Liver (tissue), 9 donors: ENCODE data around the gene SPP1. TPM values are rescaled to one million over a fixed set of nuclear protein-coding genes. Genes with fewer than 3 reads are reported as not detected.

Experiments
- DNase-seq: peaks from one replicate; pipeline ENCODE4 v3.0.0-alpha.2; 2017; ENCODE audit warnings: low spot score
- H3K27ac ChIP-seq, 2 donors: one replicate each; pipeline ENCODE4 v1.7.0; 2013; ENCODE audit warnings: inconsistent platforms in 2 of 2, low read length in 2 of 2, control low read depth in 1 of 2, low read depth in 1 of 2, mild to moderate bottlenecking in 1 of 2
- H3K27me3 ChIP-seq, 4 donors: one replicate each; pipeline versions ENCODE4 v1.6.1 to v1.7.0; 2013; ENCODE audit warnings: low read length in 3 of 4, inconsistent platforms in 1 of 4, mild to moderate bottlenecking in 1 of 4, moderate library complexity in 1 of 4; ENCODE audit not compliant: control insufficient read depth in 4 of 4, insufficient read depth in 4 of 4
- H3K36me3 ChIP-seq, 4 donors: one replicate each; pipeline versions ENCODE4 v1.6.1 to v1.7.0; 2013; ENCODE audit warnings: low read length in 3 of 4, mild to moderate bottlenecking in 3 of 4, low read depth in 1 of 4, moderate library complexity in 1 of 4; ENCODE audit not compliant: control insufficient read depth in 4 of 4, insufficient read depth in 3 of 4
- H3K4me1 ChIP-seq, 4 donors: one replicate each; pipeline versions ENCODE4 v1.6.1 to v1.7.0; 2013; ENCODE audit warnings: low read length in 3 of 4, mild to moderate bottlenecking in 3 of 4, moderate library complexity in 1 of 4; ENCODE audit not compliant: control insufficient read depth in 4 of 4, insufficient read depth in 4 of 4
- H3K4me3 ChIP-seq, 3 donors: one replicate each; pipeline versions ENCODE4 v1.6.1 to v1.7.0; 2013; ENCODE audit warnings: low read length in 3 of 3, control low read depth in 1 of 3, low read depth in 1 of 3, mild to moderate bottlenecking in 1 of 3
- H3K9ac ChIP-seq, 2 donors: one replicate each; pipeline ENCODE4 v1.7.0; 2013; ENCODE audit warnings: low read length in 2 of 2, mild to moderate bottlenecking in 2 of 2, moderate library complexity in 2 of 2, control low read depth in 1 of 2, low read depth in 1 of 2
- H3K9me3 ChIP-seq, 4 donors: one replicate each; pipeline versions ENCODE4 v1.6.1 to v1.7.0; 2013; ENCODE audit warnings: low read length in 3 of 4; ENCODE audit not compliant: control insufficient read depth in 4 of 4
- ATF3 ChIP-seq: IDR thresholded peaks from 2 replicates; pipeline ENCODE4 v1.6.1; 2016; ENCODE audit warnings: antibody characterized with exemption
- CTCF ChIP-seq: fragments of 150-350 bp; IDR thresholded peaks from 2 replicates; pipeline ENCODE4 v1.5.1; 2017; ENCODE audit warnings: improper control_type of control experiment, low read depth, low read length; ENCODE audit not compliant: missing input control
- EGR1 ChIP-seq, 2 donors: IDR thresholded peaks; 2 replicates each; pipeline ENCODE4 v1.6.1; 2016 to 2018; ENCODE audit warnings: antibody characterized with exemption in 2 of 2, low read depth in 2 of 2
- FOXA1 ChIP-seq: IDR thresholded peaks from 2 replicates; pipeline ENCODE4 v1.6.1; 2016; ENCODE audit warnings: antibody characterized with exemption
- GABPA ChIP-seq, 2 donors: IDR thresholded peaks in 1 of 2; conservative IDR thresholded peaks in 1 of 2; 2 replicates each; pipeline ENCODE4 v1.6.1; 2016; ENCODE audit warnings: antibody characterized with exemption in 2 of 2, mild to moderate bottlenecking in 1 of 2, moderate library complexity in 1 of 2
- HNF4A ChIP-seq, 2 donors: conservative IDR thresholded peaks; 2 replicates each; pipeline ENCODE4 v1.6.1; 2016; ENCODE audit warnings: antibody characterized with exemption in 2 of 2, mild to moderate bottlenecking in 2 of 2
- HNF4G ChIP-seq: IDR thresholded peaks from 2 replicates; pipeline ENCODE4 v1.6.1; 2016; ENCODE audit warnings: antibody characterized with exemption
- NR2F2 ChIP-seq: IDR thresholded peaks from 2 replicates; pipeline ENCODE4 v1.6.1; 2016; ENCODE audit warnings: antibody characterized with exemption
- RAD21 ChIP-seq, 2 donors: IDR thresholded peaks; 2 replicates each; pipeline ENCODE4 v1.6.1; 2016; ENCODE audit warnings: antibody characterized with exemption in 2 of 2, mild to moderate bottlenecking in 2 of 2
- RXRA ChIP-seq, 2 donors: IDR thresholded peaks; 2 replicates each; pipeline ENCODE4 v1.6.1; 2017 to 2018; ENCODE audit warnings: antibody characterized with exemption in 2 of 2, mild to moderate bottlenecking in 1 of 2
- SP1 ChIP-seq: IDR thresholded peaks from 2 replicates; pipeline ENCODE4 v1.6.1; 2018; ENCODE audit warnings: antibody characterized with exemption, mild to moderate bottlenecking
- TAF1 ChIP-seq: conservative IDR thresholded peaks from 2 replicates; pipeline ENCODE4 v1.6.1; 2016; ENCODE audit warnings: antibody characterized with exemption, mild to moderate bottlenecking
- YY1 ChIP-seq: IDR thresholded peaks from 2 replicates; pipeline ENCODE4 v1.6.1; 2016; ENCODE audit warnings: antibody characterized with exemption, mild to moderate bottlenecking
- WGBS: extraction: QIAGEN DNeasy Blood & Tissue Kit; methylation state at CpG from one replicate; pipeline ENCODE4 v1.1.7; 2013; 5-methylcytosine and 5-hydroxymethylcytosine counted together
- polyA plus RNA-seq, 2 donors: library from polyadenylated mRNA; stranded (reverse) in 1 of 2; unstranded in 1 of 2; fragments of 200-250 nt in 1 of 2; fragments of >200 nt in 1 of 2; fragmentation: Nextera tagmentation in 1 of 2; extraction: Ambion mirVana in 1 of 2; gene quantifications; one replicate each; pipeline versions ENCODE4 v1.2.1 to v1.2.3, GENCODE V29; 2013 to 2015
- total RNA-seq, 2 donors: library from RNA; depleted of rRNA; stranded (reverse); fragments of >200 nt; gene quantifications; one replicate each; pipeline ENCODE4 v1.2.3, GENCODE V29; 2014
- TF ChIP-seq, protein P1 (sequence below): IDR thresholded peaks from 2 replicates; pipeline ENCODE4 v1.6.1; 2016; ENCODE audit warnings: antibody characterized with exemption
- TF ChIP-seq, protein P2 (sequence below): IDR thresholded peaks from 2 replicates; pipeline ENCODE4 v1.6.1; 2016; ENCODE audit warnings: antibody characterized with exemption
- donor health status: healthy.
- donor health status: healthy.
- donor health status: healthy.
- donor health status: healthy.
- donor health status: healthy.

SPP1 gene
- total and polyA plus RNA-seq, 4 donors = 10.5 to 80.2 (median 27.5) TPM

DNA sequence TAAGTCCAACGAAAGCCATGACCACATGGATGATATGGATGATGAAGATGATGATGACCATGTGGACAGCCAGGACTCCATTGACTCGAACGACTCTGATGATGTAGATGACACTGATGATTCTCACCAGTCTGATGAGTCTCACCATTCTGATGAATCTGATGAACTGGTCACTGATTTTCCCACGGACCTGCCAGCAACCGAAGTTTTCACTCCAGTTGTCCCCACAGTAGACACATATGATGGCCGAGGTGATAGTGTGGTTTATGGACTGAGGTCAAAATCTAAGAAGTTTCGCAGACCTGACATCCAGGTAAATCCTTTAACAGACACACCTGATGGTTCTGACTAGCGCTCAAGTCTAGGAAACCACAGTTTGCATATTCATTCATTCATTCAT lies 6.0 kb downstream of the SPP1 start:
- Histone ChIP-seq H3K9me3 (no peaks in the 10 kb centered on the region), H3K4me3 (no peak overlapping the region), H3K9ac (no peak overlapping the region), H3K36me3 (no peaks in the 10 kb centered on the region), H3K4me1 (no peaks in the 10 kb centered on the region), H3K27ac (no peak overlapping the region), H3K27me3 (no peaks in the 10 kb centered on the region)
- DNase-seq = no peak
- no peak for TF ChIP-seq SP1
- TF ChIP-seq CTCF = no peak
- TF ChIP-seq GABPA (IDR thresholded peaks at IDR 0.05 in 1 of 2, conservative IDR thresholded peaks at IDR 0.05 in 1 of 2) = no peak
- 88% methylated on average over 8 of the region's 8 CpGs for WGBS

DNA sequence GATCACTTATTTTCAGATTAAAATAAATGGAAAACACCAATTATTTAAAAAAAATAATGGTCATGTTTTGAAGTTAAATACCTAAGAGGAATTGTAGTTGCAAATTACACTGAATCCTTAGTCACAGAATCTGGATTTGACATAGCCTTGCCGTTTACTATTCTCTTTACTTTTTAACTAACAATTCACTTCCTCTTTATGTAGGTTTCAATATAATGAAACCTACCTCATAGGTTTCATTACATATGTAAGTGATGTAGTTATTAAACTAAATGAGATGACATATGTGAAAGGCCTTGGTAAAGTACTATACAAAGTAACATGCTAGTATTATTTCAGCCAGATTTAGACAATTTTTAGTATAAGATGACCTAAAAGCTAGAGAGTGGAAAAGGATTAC lies 6.5 kb downstream of the SPP1 start:
- no peaks in the 10 kb centered on the region for H3K4me1 ChIP-seq
- no peak overlapping the region for H3K4me3 ChIP-seq
- H3K9ac ChIP-seq = no peak overlapping the region
- no peaks in the 10 kb centered on the region for H3K36me3 ChIP-seq
- 82% methylated on average over 1 of the region's 1 CpG for WGBS
- TF ChIP-seq YY1 (no peak), CTCF (no peak), TAF1 (no peak), SP1 (no peak), GABPA (IDR thresholded peaks at IDR 0.05 in 1 of 2, conservative IDR thresholded peaks at IDR 0.05 in 1 of 2) (no peak)
- TF ChIP-seq, protein P1, sequence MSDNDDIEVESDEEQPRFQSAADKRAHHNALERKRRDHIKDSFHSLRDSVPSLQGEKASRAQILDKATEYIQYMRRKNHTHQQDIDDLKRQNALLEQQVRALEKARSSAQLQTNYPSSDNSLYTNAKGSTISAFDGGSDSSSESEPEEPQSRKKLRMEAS = no peak
- TF ChIP-seq, protein P2, sequence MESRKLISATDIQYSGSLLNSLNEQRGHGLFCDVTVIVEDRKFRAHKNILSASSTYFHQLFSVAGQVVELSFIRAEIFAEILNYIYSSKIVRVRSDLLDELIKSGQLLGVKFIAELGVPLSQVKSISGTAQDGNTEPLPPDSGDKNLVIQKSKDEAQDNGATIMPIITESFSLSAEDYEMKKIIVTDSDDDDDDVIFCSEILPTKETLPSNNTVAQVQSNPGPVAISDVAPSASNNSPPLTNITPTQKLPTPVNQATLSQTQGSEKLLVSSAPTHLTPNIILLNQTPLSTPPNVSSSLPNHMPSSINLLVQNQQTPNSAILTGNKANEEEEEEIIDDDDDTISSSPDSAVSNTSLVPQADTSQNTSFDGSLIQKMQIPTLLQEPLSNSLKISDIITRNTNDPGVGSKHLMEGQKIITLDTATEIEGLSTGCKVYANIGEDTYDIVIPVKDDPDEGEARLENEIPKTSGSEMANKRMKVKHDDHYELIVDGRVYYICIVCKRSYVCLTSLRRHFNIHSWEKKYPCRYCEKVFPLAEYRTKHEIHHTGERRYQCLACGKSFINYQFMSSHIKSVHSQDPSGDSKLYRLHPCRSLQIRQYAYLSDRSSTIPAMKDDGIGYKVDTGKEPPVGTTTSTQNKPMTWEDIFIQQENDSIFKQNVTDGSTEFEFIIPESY = no peak
- DNase-seq = no peak
- H3K27me3 ChIP-seq = no peaks in the 10 kb centered on the region
- H3K9me3 ChIP-seq = no peaks in the 10 kb centered on the region
- no peak overlapping the region for H3K27ac ChIP-seq

DNA sequence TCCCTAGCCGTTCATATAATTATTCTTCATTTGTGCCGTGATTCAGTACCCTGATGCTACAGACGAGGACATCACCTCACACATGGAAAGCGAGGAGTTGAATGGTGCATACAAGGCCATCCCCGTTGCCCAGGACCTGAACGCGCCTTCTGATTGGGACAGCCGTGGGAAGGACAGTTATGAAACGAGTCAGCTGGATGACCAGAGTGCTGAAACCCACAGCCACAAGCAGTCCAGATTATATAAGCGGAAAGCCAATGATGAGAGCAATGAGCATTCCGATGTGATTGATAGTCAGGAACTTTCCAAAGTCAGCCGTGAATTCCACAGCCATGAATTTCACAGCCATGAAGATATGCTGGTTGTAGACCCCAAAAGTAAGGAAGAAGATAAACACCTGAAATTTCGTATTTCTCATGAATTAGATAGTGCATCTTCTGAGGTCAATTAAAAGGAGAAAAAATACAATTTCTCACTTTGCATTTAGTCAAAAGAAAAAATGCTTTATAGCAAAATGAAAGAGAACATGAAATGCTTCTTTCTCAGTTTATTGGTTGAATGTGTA lies 7.0 kb downstream of the SPP1 start:
- DNase-seq = no peak
- Histone ChIP-seq H3K27ac (no peak overlapping the region), H3K36me3 (no peaks in the 10 kb centered on the region), H3K9ac (no peak overlapping the region), H3K4me3 (no peak overlapping the region), H3K27me3 (no peaks in the 10 kb centered on the region), H3K4me1 (no peaks in the 10 kb centered on the region), H3K9me3 (no peaks in the 10 kb centered on the region)
- 91% methylated on average over 13 of the region's 13 CpGs for whole genome bisulfite sequencing
- TF ChIP-seq EGR1 (IDR thresholded peaks at IDR 0.05; ENCODE audit: low read depth in 2 of 2) = no peak
- TF ChIP-seq HNF4G = no peak
- TF ChIP-seq FOXA1 = no peak
- TF ChIP-seq RXRA (IDR thresholded peaks at IDR 0.05) = no peak
- TF ChIP-seq CTCF = no peak
- TF ChIP-seq HNF4A (conservative IDR thresholded peaks at IDR 0.05) = no peak
- TF ChIP-seq ATF3 = no peak
- no peak for TF ChIP-seq YY1
- TF ChIP-seq NR2F2 = no peak
- TF ChIP-seq, protein P2 = no peak
- no peak for TF ChIP-seq TAF1
- no peak for TF ChIP-seq RAD21 (IDR thresholded peaks at IDR 0.05)
- TF ChIP-seq SP1 = no peak
